Measurements from ENCODE around the gene KLF15.

KLF15 gene

DNA sequence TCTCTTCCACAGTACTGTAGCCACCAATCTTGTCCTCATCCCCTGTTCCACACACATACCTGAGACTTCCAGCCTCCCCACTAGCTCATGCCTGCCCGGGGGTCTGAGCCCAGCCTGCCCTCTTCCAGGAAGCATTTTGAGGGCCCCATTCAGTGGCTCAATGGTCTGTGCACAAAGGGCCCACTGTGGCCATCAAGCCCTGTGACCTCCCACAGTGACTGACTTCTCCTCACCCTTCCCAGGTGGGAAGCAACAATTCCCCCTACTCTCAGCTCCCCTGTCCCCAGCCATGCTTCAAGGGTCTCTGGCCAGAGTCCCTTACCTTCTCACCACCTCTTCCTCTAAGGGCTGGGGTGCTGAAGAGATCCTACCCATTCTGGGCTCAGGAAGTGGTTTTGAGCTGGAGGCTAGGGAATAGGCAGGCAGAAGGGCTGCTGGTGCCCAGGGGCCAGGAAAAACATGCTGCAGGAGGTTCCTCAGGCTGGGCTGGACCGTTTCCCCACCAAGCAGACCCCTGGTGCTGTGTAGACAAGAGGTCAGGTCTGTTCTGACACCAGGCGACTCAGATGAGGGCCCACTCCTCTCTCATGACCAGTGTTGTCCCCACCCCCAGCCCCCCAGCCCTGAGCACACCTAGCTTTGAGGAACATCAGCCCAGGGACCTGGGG, 3.0 kb upstream of the KLF15 start:
- DNase-seq (ENCODE audit: low spot score), result no peak

DNA sequence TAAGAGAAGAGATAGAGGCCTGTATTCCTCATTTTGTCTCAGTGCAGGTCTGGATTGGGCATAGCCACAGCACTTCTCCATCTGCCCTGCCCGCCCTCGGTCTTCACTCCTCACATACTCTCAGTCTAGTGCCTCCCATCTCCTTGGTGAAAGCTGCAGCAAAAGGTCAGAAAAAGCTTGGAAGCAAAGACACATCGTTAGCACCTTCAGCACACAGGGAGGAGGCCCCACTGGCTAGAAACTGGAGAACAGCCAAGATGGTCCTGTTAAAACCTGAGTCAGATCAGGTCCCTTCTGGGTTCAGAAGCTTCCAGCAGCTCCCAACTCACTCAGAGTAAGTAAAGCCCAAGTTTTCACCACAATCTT, 1.6 kb upstream of the KLF15 start:
- no peak for DNase-seq (ENCODE audit: low spot score)

DNA sequence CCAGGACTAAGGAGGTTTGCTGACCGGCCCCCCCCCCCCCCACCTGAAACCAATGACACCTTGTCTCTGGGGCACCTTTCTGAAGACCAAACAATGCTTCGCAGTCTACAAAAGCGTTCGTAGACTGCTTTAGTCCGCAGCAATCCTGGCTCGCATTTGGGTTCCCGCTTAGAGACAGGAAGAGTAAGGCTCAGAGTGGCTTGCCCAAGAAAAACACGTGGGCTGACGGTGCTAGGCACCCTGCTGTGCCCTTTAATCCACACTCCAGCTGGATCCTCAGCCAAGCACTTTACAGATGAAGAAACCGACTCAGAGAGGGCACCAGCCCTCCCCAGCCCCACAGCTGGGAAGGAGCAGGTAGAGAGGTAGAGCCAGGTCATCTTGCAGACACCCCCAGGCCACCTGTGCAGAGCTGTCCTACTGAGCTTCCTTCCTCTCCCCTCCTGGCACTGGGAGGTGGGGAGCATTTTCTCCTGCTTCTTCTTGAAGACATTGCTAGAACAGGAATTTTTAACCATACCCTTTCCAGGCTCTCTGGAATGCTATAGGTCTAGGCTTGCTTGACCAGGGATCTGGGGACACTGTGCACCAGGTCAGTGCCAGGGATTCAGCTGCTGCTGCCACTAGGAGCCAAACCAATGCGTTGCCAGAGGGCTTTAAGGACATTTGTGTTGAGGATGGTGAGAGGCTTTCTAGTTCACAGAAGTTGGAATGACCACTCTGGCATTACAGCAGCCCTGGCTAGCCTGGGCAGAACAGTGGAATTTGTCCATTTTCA, 1.0 kb upstream of the KLF15 start:
- DNase-seq (ENCODE audit: low spot score), result no peak

DNA sequence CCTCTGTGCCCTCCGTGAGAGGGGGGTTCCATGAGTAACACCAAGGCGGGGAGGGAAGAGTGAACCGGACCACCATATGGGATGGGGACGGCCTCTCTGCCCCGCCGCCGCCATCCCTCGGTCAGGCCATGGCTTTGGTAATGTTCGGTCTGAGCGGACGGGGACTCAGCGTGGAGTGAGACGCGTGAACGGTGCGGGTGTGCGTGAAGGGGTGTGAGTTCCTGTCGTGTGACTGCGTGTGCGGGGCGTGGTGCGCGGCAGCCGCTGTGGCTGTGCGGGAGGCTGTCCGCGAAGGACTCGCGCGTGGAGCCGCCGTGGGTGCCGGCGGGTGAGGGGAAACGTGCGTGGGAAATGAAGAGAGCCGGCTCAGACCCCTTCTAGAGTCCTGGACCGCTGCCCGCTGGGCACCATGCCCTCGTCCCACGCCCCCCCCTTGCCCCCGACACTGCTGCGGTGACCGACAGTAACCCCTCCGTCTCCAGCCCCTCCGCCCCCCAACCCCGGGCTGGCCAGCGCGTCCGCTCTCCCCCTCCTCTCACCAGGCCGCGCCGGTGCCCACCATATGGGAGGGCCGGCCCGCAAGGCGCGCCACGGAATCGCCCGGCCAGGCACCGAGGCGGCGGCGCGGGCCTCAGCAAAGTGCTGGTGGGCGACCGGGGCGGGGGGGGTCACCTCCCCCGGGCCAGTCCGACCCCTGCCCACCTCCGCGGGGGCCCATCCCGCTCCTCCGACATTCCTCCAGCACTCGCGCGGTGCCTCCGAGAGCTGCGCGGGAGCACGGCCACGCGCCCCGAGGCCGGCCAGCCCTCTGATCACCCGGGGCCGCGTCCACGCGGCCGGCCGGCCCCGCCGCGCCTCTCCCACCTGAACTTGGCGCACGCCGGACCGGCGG, 589 bp downstream of the KLF15 start:
- DNase-seq (ENCODE audit: low spot score), result no peak

DNA sequence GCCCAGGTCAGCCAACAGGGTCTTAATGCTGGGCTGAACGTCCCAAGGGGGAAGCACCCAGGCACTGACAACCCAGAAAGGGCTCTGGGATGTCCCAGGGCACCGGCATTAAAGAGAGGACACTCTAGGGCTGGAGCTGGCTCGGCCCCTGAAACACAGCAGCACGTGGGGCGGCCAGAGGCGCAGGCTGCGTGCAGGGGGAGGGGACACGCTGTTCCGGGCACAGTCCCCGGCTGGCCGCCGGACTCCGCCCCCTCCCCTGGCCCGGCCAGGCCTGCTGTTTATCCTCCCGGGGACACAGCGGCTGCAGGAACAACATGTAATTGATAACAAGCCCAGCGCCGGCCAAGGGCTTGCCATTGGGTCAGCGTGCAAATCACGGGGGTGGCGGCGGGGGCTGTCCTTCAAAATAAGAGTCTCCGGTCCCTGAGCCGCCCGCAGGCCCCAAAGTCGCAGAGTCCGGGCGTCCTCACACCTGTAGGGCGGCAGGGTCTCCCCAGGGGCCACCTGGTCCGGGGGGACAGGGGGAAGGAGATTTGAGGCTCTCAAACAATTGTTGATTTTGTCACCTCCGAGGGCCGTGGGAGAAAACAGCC, 1.3 kb downstream of the KLF15 start:
- no peak for DNase-seq (ENCODE audit: low spot score)

DNA sequence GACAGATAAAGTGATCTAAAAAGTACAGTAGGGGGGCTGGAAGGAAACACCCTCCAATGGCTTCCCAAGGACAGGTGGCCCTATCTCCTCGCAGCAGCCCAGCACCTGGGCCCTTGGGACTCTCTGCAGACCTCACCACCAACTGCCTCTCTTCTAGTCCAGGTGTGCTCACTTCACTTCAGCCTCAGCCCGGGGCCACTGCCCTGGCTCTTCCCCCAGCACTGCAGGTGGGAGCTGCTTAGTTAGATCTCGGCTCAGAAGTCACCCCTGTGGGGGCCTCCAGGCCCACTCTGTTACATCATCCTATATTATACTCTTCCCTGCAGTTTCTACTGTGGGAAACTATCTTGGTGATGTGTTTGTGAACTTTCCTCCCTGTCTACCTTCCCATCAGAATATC, 2.0 kb downstream of the KLF15 start:
- DNase-seq (ENCODE audit: low spot score), result no peak

DNA sequence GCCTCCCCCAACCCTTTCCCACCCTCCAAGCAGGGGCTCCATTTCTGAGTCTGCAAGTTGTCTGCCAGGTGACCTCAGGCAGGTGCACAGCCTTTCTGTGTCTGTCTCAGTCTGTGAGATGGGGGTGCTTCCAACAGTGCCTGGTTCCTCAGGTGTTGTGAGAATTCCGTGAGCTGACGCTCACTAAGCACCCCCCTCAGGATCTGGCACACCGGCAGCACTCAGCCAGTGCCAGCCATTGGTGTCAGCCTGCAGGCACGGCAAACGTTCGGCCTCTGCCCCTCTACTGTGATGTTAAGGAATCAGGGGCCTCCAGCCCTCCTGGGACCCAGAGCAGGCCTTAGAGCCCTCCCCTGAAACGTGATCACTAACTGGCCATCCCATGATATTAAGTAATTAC, 2.4 kb downstream of the KLF15 start:
- DNase-seq (ENCODE audit: low spot score), result no peak

DNA sequence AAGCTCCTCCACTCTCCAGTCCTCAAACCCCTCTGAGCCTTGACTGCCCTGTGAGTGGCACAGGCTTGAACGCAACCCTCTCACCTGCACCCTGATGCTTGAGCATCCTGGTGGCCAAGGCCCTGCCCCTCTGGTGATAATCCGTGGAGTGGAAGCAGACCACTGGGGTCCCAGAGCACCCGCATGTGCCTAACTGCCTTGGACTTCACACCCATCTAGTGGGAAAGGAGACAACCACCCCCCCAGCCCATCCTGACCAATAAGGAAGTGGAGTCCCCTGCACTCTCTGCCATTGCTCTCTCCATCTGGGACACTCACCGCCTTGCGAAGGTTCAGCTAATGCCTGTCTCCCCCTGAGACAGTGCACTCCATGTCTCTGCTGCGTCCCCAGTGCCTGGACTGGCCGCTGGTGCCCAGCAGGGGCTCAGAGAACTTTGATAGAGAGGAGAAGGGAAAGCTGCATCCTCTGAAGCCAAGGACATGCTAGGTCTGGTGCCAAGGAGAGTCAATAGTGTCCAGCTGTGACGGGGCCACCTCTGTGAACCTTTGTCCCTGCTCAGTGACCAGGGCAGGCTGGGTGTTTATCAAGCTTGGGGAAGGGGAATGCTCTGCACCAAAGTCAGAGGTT, 3.4 kb downstream of the KLF15 start:
- no peak for DNase-seq (ENCODE audit: low spot score)

DNA sequence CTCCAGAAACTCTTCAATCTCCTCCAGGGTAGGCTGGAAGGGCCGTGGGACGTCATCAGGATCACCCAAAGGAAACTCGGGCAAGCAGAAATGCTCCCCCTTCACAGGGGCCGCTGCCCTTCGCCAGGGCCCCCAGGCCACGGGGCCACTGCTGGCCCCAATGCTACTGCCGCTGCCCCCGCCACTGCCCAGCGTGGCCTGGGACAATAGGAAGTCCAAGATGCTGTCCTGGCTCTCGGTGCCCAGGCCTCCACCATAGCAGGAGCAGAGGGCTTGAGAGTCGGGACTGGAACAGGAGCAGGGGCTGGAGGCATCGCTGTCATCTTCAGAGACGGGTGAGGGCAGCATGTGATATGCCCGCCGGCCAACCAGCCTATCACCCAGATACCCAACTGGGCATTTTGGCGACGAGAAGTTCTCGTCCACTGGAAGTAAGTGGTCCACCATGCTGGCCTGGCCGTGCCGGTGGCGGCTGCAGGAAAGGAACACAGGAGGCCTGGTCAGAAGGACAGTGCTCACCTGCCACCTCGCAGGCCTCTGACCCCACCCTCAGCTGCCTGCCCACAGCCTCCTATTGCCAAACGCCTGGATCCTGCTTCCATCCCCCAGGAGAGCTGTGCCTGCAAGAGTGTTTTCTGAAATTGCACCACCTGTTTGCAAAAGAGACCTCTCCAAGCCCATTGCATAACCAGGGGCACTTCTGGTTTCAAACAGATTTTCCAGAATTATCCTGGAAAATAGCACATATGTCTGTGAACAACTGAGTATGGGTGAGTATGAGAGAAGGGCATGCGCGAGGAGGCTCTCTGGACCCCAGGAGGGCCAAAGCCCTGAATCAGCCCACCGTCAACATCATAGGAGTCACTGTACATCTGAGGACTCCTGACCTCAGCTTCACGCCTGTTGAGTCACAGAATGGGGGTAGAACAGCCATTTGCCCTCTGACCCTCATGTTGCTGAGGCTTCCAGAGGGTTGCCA, 4.4 kb downstream of the KLF15 start:
- no peak for DNase-seq (ENCODE audit: low spot score)

DNA sequence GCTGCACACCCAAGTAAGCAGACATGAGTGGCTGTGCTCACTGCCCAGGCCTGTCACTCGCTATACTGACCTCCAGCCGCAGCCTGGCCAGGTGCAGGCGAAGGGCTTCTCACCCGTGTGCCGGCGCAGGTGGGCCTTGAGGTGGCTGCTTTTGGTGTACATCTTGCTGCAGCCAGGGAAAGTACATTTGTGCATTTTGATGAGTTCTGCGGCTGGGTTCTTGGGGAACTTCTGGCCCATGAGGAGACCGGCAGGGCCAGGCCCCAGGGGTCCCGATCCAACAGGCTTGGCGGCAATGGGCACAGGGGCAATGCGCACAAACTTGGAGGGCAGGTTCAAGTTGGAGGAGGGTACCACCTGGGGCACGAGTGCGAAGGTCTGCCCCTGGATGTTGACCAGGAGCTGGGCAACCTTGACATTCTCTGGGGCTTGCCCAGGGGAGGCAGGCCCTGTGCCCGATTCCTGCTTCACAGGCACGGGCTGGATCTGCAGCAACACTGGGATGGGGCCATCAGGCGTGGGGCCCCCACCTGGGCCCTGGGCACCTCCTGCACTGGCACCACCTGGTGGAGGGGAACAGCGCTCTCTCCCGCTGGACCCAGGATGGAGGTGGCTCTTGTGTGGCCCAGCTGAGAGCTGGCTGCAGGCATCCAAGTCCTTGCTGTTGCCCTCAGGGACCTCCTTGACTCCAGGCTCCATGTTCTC, 5.3 kb downstream of the KLF15 start:
- no peak for DNase-seq (ENCODE audit: low spot score)

DNA sequence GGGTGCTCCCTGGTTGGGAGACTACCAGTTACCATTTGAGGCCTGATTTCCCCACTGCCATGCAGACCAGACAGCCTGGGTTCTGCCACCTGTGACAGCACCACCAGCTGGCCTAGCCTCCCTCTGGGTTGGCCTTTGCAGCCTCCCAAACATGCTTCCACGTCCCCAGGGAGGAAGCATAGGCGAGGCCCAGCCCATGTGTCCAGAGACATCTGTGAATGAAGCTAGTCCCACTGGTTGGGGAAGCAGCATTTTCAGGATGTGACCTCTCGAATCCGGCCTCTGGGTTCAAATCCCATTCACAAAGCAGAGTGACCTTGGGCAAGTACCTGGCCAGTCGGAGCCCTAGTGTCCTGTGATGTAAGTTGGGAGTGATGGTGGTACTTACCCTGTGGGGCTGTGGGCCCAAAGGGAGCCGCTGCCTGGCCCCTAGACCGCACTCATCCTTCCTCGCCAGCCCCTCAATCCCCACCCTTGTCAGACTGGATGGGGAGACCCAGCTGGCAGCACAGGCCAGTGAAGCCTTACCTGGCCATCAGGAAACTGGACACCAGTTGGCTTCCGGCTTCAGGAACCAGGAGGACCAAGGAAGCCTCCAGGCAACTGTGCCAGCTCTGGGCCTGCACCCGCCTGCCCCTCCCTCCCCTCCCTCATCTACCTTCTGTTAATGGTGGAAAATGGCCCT, 6.0 kb downstream of the KLF15 start:
- no peak for DNase-seq (ENCODE audit: low spot score)

DNA sequence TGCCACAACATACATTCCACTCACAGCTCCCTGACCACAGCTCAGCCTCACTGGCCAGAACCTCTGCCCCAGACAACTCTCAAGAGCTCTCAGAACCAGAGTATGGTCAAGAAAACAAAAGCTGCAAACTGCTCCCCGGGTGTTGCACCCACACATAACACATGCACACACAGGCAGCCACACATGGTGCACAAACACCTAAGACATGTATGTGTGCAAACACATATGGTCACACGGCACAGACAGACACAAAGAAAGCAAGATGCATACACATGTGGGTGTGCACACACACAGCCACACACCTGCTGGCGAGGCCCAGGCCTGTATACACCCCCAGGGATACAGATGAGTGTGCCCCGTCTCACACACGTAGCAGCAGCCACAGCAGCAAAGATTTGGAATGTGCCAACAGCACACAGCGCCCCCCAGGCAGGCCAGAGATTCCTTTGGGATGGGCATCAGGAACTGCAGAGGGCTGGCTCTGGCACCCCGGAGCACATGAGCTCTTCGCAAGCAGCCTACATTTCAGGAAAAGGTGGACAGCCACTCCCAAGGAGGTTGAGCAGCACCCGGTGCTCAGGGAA, 6.6 kb downstream of the KLF15 start:
- DNase-seq (ENCODE audit: low spot score), result no peak

DNA sequence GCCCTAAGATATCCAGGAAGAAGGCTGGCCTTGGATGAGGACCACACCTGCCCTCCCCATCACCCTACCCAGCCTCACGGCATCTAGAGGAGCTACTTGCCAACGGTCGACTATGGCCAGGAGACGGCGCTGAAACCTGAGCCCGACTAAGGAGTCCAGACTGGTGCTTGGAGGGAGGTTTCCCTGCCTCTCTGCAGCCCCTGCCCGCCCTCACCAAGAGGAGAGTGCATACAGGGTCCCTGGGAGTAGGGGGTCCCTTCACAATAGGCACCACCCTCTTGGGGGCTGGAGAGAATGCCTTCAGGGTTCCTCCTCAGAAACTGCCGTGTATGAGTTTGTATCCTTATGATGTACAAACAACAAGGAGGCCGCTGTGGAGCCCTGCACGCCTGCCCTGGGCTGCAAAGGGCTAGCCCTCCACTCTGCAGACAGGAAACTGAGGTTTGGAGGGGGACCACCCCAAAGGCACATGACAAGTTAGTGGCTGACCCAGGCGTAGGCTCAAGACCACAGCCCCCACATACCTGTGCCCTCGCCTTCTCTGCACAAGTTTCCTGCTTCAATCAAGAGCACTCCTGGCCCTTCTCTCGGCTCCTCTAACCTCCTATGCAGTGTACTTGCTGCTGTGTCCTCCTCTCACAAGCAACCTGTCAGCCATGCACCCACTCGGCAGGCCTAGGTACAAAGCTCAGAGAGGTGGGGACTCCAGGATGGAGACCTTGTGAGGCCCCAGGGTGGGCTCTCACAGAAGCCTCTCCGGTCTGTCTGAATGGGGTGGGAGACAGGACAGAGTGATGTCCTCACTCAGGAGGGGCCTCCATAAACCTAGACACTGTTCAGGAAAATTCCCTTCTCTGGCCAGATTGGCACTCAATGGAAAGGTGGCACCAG, 7.4 kb downstream of the KLF15 start:
- DNase-seq (ENCODE audit: low spot score), result no peak

DNA sequence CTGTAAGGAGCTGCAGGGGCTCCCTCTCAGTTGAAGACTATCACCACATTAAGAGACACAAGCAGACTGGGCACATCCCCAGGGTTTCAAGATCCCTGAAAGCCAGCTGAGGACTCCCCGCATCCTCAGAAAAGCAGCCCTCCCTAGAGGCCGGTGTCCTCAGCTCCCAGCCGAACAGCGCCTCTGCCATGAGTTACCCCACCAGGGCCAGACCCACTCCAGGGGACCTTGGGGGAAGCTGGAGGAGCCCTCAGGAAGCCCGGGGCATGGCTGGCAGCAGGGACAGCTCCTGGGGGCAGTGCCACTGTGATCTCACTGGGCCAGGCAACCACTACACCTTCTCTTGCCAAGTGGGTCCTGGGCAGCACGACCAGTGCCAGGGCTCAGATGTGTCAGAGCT, 8.1 kb downstream of the KLF15 start:
- no peak for DNase-seq (ENCODE audit: low spot score)

DNA sequence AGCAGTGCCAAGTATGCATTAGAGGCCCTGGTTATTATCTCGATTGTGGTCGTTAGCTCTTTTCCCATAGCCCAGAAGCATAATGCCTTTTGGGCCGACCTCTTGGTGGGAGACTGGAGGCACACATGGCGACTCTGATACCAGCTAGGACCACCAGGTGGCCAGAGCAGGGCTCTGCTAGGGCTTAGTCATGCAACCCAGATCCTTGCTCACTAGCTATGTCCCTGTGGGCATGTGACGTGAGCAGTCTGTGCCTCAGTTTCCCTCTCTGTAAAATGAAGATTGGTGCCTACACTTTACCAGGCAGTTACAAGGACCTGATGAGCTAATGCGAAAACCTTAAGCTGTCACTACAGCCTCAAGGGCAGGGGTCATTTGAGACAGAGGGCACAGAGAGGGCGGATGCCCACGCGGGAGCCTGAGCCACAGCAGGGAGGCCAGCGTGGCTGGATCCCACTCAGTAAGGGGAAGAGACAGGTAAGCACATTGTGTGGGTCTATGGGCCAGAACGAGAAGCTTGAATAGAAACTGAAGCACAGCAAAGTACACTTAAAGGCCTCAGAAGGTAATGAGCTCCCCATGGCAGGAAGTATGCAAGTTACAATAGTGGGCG, 8.8 kb downstream of the KLF15 start:
- DNase-seq (ENCODE audit: low spot score), result no peak

DNA sequence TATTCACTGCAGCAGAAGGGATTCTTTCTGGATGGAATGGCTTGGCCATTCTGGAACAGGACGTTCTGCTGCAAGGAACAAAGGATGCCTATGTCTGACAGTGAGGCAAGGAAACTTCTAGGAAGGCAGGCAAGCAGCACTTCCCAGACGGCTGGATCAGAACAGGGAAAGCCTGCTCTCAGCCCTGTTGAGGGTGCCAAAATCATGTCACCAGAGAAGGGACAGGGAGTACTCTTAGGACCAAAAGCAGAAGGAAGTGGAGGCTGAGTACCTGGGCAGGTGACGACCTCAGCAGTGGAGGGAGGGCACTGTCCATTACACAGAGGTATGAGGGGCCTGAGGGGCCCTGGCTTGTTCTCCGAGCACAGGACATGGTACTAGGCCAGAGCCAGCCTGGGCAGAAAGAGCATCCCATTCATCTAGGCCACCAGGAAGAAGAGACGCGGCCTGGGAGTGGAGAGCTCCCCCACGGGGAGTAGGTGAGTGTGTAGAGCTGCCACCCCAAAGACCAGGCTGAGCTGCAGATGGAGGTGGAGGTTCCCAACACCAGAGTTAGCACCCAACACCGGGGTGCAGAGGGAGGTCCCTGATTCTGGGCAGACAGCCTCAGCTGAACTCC, 9.6 kb downstream of the KLF15 start:
- DNase-seq (ENCODE audit: low spot score), result no peak

DNA sequence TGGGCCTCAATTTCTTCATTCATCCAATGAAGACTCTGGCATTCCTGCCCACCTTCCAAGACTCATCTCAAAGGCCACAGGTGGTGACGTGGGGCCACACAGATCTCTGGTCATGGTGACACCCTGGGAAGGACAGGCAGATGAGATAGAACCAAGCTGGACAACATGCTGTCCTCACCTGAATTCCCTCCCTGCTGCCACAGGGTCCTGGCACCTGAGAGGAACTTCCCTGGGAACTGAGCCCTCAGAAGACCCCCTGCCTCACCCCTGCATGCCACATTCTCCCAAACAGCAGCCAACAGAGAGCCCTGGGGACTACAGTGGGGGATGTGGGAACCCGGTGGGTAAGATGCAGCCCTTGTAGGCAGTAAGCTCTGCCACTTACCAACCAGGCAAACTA, 10.7 kb downstream of the KLF15 start:
- no peak for DNase-seq (ENCODE audit: low spot score)
